IMR-90 (cell line): ENCODE measurements around the gene DNMT3A. TPM values are rescaled to one million over a fixed set of nuclear protein-coding genes. Genes with fewer than 3 reads are reported as not detected.

Experiments
- ATAC-seq: fragments of 200-7000 bp; cut with Tn5 transposase; 2 replicates; pipeline ENCODE4 v1.9.1; 2020; ENCODE audit warnings: low read depth, mild to moderate bottlenecking, moderate library complexity
- BruUV-seq: library from RNA; stranded (reverse); fragments of 400-500 nt; replicated peaks from 2 replicates; lab custom pipeline; 2021; lab: Mats Ljungman, UMichigan
- CTCF ChIA-PET: fragments of 300-600 bp; formaldehyde crosslinking; extraction: SDS; loops from one replicate; lab custom pipeline; 2021; ENCODE audit warnings: antibody characterized with exemption; lab: Yijun Ruan, JAX
- POLR2A ChIA-PET: fragments of 300-600 bp; sonication (Branson Sonifier 250); formaldehyde crosslinking; loops from one replicate; lab custom pipeline; 2022; ENCODE audit warnings: antibody characterized with exemption; ENCODE audit not compliant: unreplicated experiment; lab: Charles Lee
- DNase-seq: peaks from one replicate; pipeline ENCODE4 v3.0.0; 2013
- H2AFZ ChIP-seq: replicated peaks from 2 replicates; pipeline ENCODE3; 2013; ENCODE audit warnings: low read length, mild to moderate bottlenecking; ENCODE audit not compliant: poor library complexity
- H2AK5ac ChIP-seq: 2 replicates; pipeline ENCODE4 v1.6.1; 2013; ENCODE audit warnings: low read depth, low read length, inconsistent platforms
- H2AK9ac ChIP-seq: replicated peaks from 2 replicates; pipeline ENCODE3; 2013; ENCODE audit warnings: mild to moderate bottlenecking, low read depth, low read length, moderate library complexity; ENCODE audit not compliant: poor library complexity
- H2BK120ac ChIP-seq: 2 replicates; pipeline ENCODE4 v1.6.1; 2013; ENCODE audit warnings: low read depth, low read length, inconsistent platforms
- H2BK15ac ChIP-seq: 3 replicates; pipeline ENCODE4 v1.6.1; 2013; ENCODE audit warnings: low read depth, low read length, inconsistent platforms
- H2BK20ac ChIP-seq: 2 replicates; pipeline ENCODE4 v1.6.1; 2013; ENCODE audit warnings: low read depth, mild to moderate bottlenecking, inconsistent platforms, low read length, moderate library complexity
- H2BK5ac ChIP-seq: 2 replicates; pipeline ENCODE4 v1.6.1; 2013; ENCODE audit warnings: mild to moderate bottlenecking, low read depth, low read length, inconsistent platforms; ENCODE audit not compliant: poor library complexity, severe bottlenecking
- H3K14ac ChIP-seq: replicated peaks from 2 replicates; pipeline ENCODE4 v1.6.1; 2013; ENCODE audit warnings: low read depth, low read length, inconsistent platforms
- H3K18ac ChIP-seq: 2 replicates; pipeline ENCODE4 v1.6.1; 2013; ENCODE audit warnings: low read depth, low read length, control low read depth
- H3K23ac ChIP-seq: 2 replicates; pipeline ENCODE4 v1.6.1; 2013; ENCODE audit warnings: low read depth, low read length, inconsistent platforms
- H3K27ac ChIP-seq: 2 replicates; pipeline ENCODE4 v1.5.1; 2013; ENCODE audit warnings: mild to moderate bottlenecking, control low read depth, low read length; ENCODE audit not compliant: insufficient read depth
- H3K27me3 ChIP-seq: 2 replicates; pipeline ENCODE4 v1.6.1; 2013; ENCODE audit warnings: low read length; ENCODE audit not compliant: control insufficient read depth, insufficient read depth
- H3K36me3 ChIP-seq: 2 replicates; pipeline ENCODE4 v1.6.1; 2013; ENCODE audit warnings: low read length, mixed read lengths; ENCODE audit not compliant: control insufficient read depth, insufficient read depth
- H3K4ac ChIP-seq: 2 replicates; pipeline ENCODE4 v1.6.1; 2013; ENCODE audit warnings: low read depth, low read length, inconsistent platforms
- H3K4me1 ChIP-seq: 2 replicates; pipeline ENCODE4 v1.6.1; 2013; ENCODE audit warnings: low read length, mixed read lengths; ENCODE audit not compliant: control insufficient read depth, insufficient read depth
- H3K4me2 ChIP-seq: 2 replicates; pipeline ENCODE4 v1.6.1; 2013; ENCODE audit warnings: low read depth, mild to moderate bottlenecking, control low read depth, low read length, moderate library complexity
- H3K4me3 ChIP-seq: 2 replicates; pipeline ENCODE4 v1.5.1; 2013; ENCODE audit warnings: low read depth, mild to moderate bottlenecking, control low read depth, low read length, moderate library complexity; ENCODE audit not compliant: insufficient read depth
- H3K56ac ChIP-seq: 2 replicates; pipeline ENCODE4 v1.6.1; 2013; ENCODE audit warnings: low read length, inconsistent platforms; ENCODE audit not compliant: insufficient read depth; ENCODE audit errors: extremely low read depth
- H3K79me1 ChIP-seq, 2 experiments: 2 replicates each; pipeline ENCODE4 v1.6.1; 2013; ENCODE audit warnings: low read length in 2 of 2, inconsistent platforms in 1 of 2, low read depth in 1 of 2
- H3K9ac ChIP-seq: 2 replicates; pipeline ENCODE4 v1.6.1; 2013; ENCODE audit warnings: low read depth, low read length, control low read depth
- H3K9me1 ChIP-seq: 2 replicates; pipeline ENCODE4 v1.6.1; 2013; ENCODE audit warnings: low read length, inconsistent platforms; ENCODE audit not compliant: insufficient read depth
- H3K9me3 ChIP-seq: 2 replicates; pipeline ENCODE4 v1.6.1; 2013; ENCODE audit warnings: low read length; ENCODE audit not compliant: control insufficient read depth, insufficient read depth
- H4K20me1 ChIP-seq: 2 replicates; pipeline ENCODE4 v1.6.1; 2013; ENCODE audit warnings: low read length, inconsistent platforms; ENCODE audit not compliant: insufficient read depth
- H4K5ac ChIP-seq: 2 replicates; pipeline ENCODE4 v1.6.1; 2013; ENCODE audit warnings: mild to moderate bottlenecking, low read depth, low read length, control low read depth
- H4K8ac ChIP-seq, 2 experiments: 2 replicates each; pipeline ENCODE4 v1.6.1; 2013; ENCODE audit warnings: low read depth in 2 of 2, low read length in 2 of 2, control low read depth in 1 of 2, inconsistent platforms in 1 of 2
- H4K91ac ChIP-seq: 2 replicates; pipeline ENCODE4 v1.6.1; 2013; ENCODE audit warnings: low read depth, low read length, inconsistent platforms; ENCODE audit not compliant: insufficient read depth
- BHLHE40 ChIP-seq: fragments of 150-350 bp; IDR thresholded peaks from 2 replicates; pipeline ENCODE4 v1.6.1; 2016; ENCODE audit warnings: mild to moderate bottlenecking, low read depth, low read length
- CEBPB ChIP-seq: IDR thresholded peaks from 2 replicates; pipeline ENCODE4 v1.6.1; 2012; ENCODE audit warnings: low read depth, low read length, improper control_type of control experiment
- CHD1 ChIP-seq: IDR thresholded peaks from 2 replicates; pipeline ENCODE4 v1.6.1; 2012; ENCODE audit warnings: low read depth, low read length, improper control_type of control experiment
- CTCF ChIP-seq: conservative IDR thresholded peaks from 2 replicates; pipeline ENCODE4 v1.5.1; 2012; ENCODE audit warnings: mild to moderate bottlenecking, low read depth, low read length, improper control_type of control experiment
- FOS ChIP-seq: fragments of 150-350 bp; IDR thresholded peaks from 2 replicates; pipeline ENCODE4 v1.6.1; 2016; ENCODE audit warnings: low read depth, low read length
- MAFK ChIP-seq: IDR thresholded peaks from 2 replicates; pipeline ENCODE4 v1.6.1; 2012; ENCODE audit warnings: low read depth, low read length, improper control_type of control experiment
- MAZ ChIP-seq: IDR thresholded peaks from 2 replicates; pipeline ENCODE4 v1.6.1; 2012; ENCODE audit warnings: low read depth, mild to moderate bottlenecking, low read length, improper control_type of control experiment, moderate library complexity, borderline replicate concordance
- MXI1 ChIP-seq: IDR thresholded peaks from 2 replicates; pipeline ENCODE4 v1.6.1; 2012; ENCODE audit warnings: low read depth, mild to moderate bottlenecking, low read length, moderate library complexity, borderline replicate concordance
- NFE2L2 ChIP-seq: fragments of 150-350 bp; IDR thresholded peaks from 2 replicates; pipeline ENCODE4 v1.6.1; 2016; ENCODE audit warnings: low read depth, mild to moderate bottlenecking, low read length
- POLR2A ChIP-seq: IDR thresholded peaks from 2 replicates; pipeline ENCODE4 v1.6.1; 2012; ENCODE audit warnings: mild to moderate bottlenecking, low read depth, low read length
- RAD21 ChIP-seq: IDR thresholded peaks from 2 replicates; pipeline ENCODE4 v1.6.1; 2012; ENCODE audit warnings: low read length, improper control_type of control experiment
- RFX5 ChIP-seq: IDR thresholded peaks from 2 replicates; pipeline ENCODE4 v1.8.0; 2012; ENCODE audit warnings: low read depth, mild to moderate bottlenecking, low read length, moderate library complexity
- SMC3 ChIP-seq: fragments of 150-350 bp; IDR thresholded peaks from 2 replicates; pipeline ENCODE4 v1.6.1; 2016; ENCODE audit warnings: low read depth, mild to moderate bottlenecking, antibody characterized with exemption, low read length, moderate library complexity
- WGBS, 2 experiments: methylation state at CpG; one replicate each; pipeline versions ENCODE4 v1.1.5 to v1.1.7; 2013; ENCODE audit warnings: missing lambda C conversion rate in 2 of 2; ENCODE audit not compliant: insufficient read length in 1 of 2; ENCODE audit errors: extremely low coverage in 2 of 2; 5-methylcytosine and 5-hydroxymethylcytosine counted together
- dilution Hi-C: fragments of 300-500 bp; cut with HindIII; formaldehyde crosslinking; loops from one replicate; pipeline ENCODE4 v1.14.3; 2018; ENCODE audit warnings: low sequenced_read_pairs; ENCODE audit not compliant: unreplicated experiment
- in situ Hi-C: fragments of 300-500 bp; cut with MboI; formaldehyde crosslinking; loops from 3 replicates; pipeline ENCODE4 v1.14.3; 2019; ENCODE audit warnings: low sequenced_read_pairs, inconsistent platforms, mixed read lengths
- intact Hi-C: fragments of 100-400 bp; cut with micrococcal nuclease; formaldehyde crosslinking; loops from 2 replicates; pipeline ENCODE4 v1.10.0; 2022
- polyA plus RNA-seq, 3 experiments: library from polyadenylated mRNA; depleted of rRNA; stranded (reverse); fragments of >200 nt; gene quantifications; 2 replicates each; pipeline ENCODE4 v1.2.3, GENCODE V29; 2012; ENCODE audit warnings: low replicate concordance in 1 of 3
- total RNA-seq: library from RNA; depleted of rRNA; stranded (reverse); fragments of >200 nt; gene quantifications from 2 replicates; pipeline ENCODE4 v1.2.3, GENCODE V29; 2012
- TF ChIP-seq, protein P1 (sequence below): fragments of 150-350 bp; IDR thresholded peaks from 2 replicates; pipeline ENCODE4 v1.6.1; 2017; ENCODE audit warnings: mild to moderate bottlenecking, antibody characterized with exemption, low read length, low read depth
- TF ChIP-seq, protein P2 (sequence below): fragments of 150-350 bp; IDR thresholded peaks from 2 replicates; pipeline ENCODE4 v1.6.1; 2016; ENCODE audit warnings: low read depth, mild to moderate bottlenecking, low read length, moderate library complexity, borderline replicate concordance

DNMT3A gene
- total and polyA plus RNA-seq, 2 of the 4 experiments (the other 2 are of a cell fraction), result 4.4 to 9.7 TPM

- in situ Hi-C loops, result no loop called here
- Histone ChIP-seq H3K79me1 (no peaks in the 10 kb centered on the region), H3K14ac (no peak overlapping the region), H2AFZ (peak overlapping the region; percentile 34), H3K27me3 (peaks cover 4% of the 10 kb centered on the region), H3K4me3 (no peak overlapping the region), H4K5ac (no peak overlapping the region), H4K20me1 (no peaks in the 10 kb centered on the region), H3K27ac (no peak overlapping the region), H2AK9ac (no peak overlapping the region), H3K4ac (no peak overlapping the region), H4K91ac (no peak overlapping the region), H2BK120ac (no peak overlapping the region), H3K36me3 (no peaks in the 10 kb centered on the region), H2AK5ac (no peak overlapping the region), H3K18ac (no peak overlapping the region), H2BK15ac (no peak overlapping the region), H3K9me3 (no peaks in the 10 kb centered on the region), H3K56ac (no peak overlapping the region), H3K4me2 (no peak overlapping the region), H4K8ac (no peak overlapping the region), H3K9me1 (no peaks in the 10 kb centered on the region), H3K23ac (no peak overlapping the region), H3K4me1 (no peaks in the 10 kb centered on the region), H2BK20ac (no peak overlapping the region), H2BK5ac (no peak overlapping the region), H3K9ac (no peak overlapping the region)
- CTCF ChIA-PET, result no interaction called here
- POLR2A ChIA-PET, result no interaction called here
- 94% methylated on average over 3 of the region's 5 CpGs; no CpG with 5 or more reads in 1 of the 2 experiments for WGBS, 2 experiments
- no peak for TF ChIP-seq CHD1
- TF ChIP-seq MAZ, result no peak
- TF ChIP-seq POLR2A, result no peak
- no peak for TF ChIP-seq MAFK
- no peak for TF ChIP-seq CTCF
- TF ChIP-seq MXI1, result no peak
- no peak for TF ChIP-seq BHLHE40
- TF ChIP-seq SMC3, result no peak
- TF ChIP-seq, protein P1, sequence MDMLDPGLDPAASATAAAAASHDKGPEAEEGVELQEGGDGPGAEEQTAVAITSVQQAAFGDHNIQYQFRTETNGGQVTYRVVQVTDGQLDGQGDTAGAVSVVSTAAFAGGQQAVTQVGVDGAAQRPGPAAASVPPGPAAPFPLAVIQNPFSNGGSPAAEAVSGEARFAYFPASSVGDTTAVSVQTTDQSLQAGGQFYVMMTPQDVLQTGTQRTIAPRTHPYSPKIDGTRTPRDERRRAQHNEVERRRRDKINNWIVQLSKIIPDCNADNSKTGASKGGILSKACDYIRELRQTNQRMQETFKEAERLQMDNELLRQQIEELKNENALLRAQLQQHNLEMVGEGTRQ, result no peak
- TF ChIP-seq, protein P2, sequence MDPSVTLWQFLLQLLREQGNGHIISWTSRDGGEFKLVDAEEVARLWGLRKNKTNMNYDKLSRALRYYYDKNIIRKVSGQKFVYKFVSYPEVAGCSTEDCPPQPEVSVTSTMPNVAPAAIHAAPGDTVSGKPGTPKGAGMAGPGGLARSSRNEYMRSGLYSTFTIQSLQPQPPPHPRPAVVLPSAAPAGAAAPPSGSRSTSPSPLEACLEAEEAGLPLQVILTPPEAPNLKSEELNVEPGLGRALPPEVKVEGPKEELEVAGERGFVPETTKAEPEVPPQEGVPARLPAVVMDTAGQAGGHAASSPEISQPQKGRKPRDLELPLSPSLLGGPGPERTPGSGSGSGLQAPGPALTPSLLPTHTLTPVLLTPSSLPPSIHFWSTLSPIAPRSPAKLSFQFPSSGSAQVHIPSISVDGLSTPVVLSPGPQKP, result no peak
- TF ChIP-seq RFX5, result no peak
- TF ChIP-seq NFE2L2, result no peak
- no peak for TF ChIP-seq CEBPB
- TF ChIP-seq RAD21, result no peak
- TF ChIP-seq FOS, result no peak
- dilution Hi-C loops, result no loop called here
- intact Hi-C loops, result no loop called here
- no peak for ATAC-seq
- no TSS peak for BruUV-seq
- no peak for DNase-seq
Observed at GRCh38 chr2:25207078-25207545, 134.6 kb downstream of the DNMT3A start.
